M059J (cell line): ENCODE measurements around the gene TRPT1. TPM values are rescaled to one million over a fixed set of nuclear protein-coding genes. Genes with fewer than 3 reads are reported as not detected.

ENCODE experiments used
- DNase-seq: peaks from one replicate; pipeline ENCODE4 v3.0.0-alpha.2; 2012; ENCODE audit warnings: low read depth
- total RNA-seq: library from RNA; depleted of rRNA; stranded (reverse); fragments of >200 nt; shearing (Covaris generic); gene quantifications from 2 replicates; pipeline ENCODE4 v1.2.3, GENCODE V29; 2014

Gene TRPT1
- total RNA-seq, 1 experiment from 2014 or later = 59.8 TPM

DNA sequence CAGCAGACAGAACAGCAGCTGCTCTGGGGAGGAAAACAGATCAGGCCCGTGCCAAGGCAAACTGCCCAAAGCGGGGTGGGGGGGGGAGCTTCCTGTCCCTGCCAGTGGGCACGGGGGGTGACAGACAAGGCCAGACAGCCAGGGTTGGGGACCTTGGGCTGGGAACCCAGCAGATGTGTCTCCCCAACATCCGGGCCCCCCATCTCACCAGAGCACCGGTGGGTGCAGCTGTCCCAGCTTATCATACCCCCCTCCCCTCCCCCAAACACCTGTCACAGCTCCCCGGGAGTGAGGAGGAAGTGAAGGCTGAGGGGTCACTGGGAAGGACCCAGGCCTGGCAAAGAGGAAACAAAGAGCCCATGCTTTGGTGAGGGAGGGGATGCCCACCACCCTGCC is 19.4 kb upstream of the TRPT1 start:
- peak; percentile 64 for DNase-seq

DNA sequence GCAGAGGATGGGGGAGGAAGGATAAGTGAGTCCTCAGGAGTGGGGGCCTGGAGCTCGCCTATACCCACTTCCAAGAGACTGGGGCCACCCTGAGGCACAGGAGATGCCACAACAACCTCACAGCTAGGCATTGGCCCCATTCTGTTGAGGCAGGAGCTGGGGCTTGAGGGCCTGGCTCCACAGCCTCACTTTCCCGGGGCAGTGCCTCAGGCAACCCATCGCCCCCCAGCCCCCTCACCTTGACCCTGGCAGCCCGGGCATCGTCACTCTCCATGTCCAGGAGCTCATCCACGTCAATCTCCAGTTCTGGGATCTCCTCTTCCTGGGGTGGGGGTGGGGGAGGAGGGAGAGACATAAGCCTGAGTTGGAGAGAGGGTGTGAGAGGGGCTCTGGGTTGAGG is 19.0 kb upstream of the TRPT1 start:
- DNase-seq = no peak

DNA sequence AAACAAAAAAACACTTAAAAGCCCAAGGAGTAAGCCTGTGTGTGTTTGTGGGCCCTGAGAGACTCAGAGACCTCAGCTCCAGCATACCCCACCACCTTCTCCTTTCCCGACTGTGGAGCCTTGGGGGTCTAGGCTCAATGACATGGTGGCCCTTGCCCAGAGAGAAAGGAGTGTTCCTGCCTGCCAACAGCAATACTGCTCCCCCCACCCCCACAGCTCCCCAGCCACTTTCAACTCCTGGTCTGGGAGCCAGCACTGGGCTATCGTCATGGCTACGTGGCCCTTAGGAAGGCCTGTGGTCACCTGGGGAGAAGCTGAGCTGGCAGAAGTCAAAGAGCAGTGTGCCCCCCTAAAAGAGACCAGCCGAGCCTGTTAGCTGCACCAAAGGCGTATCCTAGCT is 18.1 kb upstream of the TRPT1 start:
- DNase-seq = peak; percentile 53

DNA sequence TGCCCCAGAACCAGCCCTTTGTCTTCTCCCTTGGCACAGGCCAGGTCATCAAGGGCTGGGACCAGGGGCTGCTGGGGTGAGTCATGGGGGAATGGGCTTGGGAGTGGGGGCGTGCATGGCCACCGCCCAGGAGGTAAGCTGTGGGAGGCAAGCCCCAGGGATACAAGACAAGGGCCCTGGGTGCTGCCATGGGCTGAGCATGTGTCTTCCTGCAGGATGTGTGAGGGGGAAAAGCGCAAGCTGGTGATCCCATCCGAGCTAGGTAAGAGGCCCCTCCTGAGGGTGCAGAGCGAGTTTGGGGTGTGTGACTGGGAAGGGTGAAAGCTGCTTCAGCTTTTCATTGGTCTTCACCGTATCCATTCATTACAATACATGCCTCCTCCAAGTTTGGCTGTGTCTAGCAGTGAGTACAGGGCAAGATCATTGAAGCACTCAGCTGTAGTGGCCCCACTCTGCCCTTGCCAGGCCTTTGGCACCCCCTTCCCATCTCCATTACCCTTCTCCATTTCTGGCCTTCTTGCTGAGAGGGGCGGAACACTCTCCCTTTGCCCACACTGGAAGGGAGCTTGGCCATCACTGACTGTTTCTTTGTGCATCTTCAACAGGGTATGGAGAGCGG is 17.4 kb upstream of the TRPT1 start:
- DNase-seq = no peak

DNA sequence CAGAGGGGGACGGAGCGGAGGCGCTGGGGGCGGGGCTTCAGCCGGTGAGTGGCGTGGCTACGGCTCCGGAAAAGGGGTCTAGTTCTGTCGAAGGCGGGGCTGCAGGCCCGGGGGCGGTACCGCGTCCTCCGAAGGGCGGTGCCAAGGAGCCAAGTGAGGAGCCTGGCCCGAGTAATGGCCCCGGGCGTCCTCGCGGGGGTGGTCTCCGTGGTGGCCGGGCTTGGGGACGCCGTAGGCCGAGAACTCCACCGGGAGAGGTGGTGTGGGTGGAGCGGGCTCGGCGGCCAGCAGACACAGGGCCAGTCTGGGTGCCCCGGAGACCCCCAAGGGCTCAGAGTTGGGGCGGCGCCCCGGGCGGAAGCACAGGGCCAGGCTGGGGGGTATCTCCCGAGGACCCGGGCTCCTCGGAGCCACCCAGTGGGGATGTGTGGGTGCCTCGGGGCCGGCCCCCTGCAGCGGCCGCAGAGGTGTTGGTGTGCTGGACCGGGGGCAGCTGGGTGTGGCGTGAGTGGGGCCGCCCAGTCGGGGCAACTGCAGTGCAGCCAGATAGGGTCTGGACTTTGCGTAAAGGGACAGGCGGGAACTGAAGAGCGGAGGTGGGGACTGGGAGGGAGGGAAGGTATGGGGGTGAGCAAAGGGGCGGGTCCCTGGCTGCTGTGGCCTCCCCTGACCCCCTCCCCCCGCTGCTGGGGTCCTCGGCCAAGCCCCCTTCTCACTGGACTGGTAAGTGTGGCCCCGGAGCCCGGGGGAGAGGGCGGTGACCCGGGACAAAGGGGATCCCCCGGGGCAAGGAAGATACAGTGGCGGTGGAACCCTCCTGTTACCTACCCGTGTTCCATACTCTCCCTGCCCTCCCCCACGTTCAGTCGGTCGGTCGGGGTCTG is 15.7 kb upstream of the TRPT1 start:
- DNase-seq = peak; percentile 57

DNA sequence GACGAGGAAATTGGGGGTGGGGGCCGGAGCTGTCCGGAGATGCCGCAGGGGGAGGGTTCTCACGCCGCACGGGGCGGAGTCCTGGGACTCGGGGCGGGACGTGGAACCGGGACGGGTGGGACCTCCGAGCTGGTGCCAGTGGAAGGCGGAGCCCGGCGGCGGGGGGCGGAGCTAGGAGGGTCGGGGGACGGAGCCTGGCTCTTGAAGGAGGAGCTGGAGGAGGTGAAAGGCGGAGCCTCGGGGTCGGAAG is 15.2 kb upstream of the TRPT1 start:
- peak; percentile 98 for DNase-seq

DNA sequence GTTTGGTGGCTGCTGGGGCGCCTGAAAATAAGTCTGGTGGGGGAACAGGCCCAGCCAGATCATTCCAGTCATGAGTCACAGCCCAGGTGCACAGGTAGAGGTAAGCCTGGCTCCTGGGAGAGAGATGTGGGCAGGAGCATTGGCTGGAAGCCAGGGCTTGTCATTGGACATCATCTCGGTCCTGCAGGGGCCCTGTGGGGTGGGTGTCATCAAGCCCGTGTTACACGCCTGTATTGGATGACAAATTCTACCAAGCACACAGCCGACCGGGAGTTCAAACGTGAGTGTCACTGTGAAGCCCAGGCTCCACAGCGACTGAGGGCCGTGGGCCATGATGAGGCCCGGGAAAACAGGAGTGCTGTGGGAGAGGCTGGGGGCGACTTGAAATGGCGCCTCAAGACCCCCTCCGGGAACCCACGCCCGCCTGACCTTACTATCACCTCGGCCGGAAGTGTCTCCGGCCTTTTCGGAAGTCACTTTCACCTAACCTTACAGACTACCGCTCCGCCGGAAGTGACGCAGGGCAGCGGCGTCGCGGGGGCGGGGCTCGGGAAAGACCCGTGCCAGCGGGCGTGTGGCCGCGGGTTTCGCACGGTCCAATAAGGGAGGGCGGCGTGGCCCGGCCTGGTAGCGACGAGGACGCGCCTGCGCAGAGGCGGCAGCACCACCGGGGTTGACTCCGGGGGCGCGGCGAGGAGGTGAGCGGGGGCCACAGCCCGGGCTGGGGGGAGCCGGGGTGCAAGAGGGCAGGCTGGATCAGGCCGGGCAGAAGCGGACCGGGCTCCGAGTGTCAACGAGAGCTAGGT is 14.7 kb upstream of the TRPT1 start, which contains the start of gene FKBP2:
Gene FKBP2 (plus strand): TSS at position 661 of the 806 bp plus-strand sequence. CDS start 1,293 bp downstream, outside the sequence.
- peak; percentile 96 for DNase-seq

DNA sequence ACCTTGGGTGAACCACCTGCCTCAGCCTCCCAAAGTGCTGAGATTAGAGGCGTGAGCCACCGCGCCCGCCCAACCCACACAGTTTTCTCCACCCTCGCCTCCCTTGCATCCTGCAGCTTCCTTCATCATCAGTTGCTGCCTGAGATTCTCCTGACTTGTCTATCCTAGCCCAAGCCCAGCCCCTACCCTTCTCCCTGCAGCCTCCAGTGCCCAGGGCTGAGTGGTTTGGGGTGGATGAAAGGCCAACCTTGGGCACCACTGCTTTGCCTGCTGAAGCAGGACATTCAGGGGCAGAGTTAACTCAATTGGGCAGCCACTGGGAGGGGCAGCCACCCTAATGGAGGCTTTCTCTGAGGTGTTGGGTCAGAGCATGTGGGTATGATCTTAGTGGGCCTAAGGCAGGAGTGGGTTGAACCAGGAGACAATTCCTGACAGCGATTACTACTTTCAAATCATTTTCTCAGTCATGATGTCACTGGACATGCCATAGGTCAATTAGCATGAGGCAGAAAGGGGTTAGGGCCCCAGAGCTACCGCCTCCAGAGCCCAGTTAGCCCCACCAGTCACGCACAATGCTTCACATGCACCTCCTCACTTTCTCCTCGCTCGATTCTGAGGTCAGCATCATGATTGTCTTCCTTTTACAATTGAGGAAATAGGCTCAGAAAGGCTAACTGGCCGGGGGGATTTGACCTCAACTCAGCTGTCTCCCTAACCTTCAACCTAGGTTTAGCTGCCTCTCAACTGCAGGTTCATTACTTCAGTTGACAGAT is 13.9 kb upstream of the TRPT1 start:
- no peak for DNase-seq

DNA sequence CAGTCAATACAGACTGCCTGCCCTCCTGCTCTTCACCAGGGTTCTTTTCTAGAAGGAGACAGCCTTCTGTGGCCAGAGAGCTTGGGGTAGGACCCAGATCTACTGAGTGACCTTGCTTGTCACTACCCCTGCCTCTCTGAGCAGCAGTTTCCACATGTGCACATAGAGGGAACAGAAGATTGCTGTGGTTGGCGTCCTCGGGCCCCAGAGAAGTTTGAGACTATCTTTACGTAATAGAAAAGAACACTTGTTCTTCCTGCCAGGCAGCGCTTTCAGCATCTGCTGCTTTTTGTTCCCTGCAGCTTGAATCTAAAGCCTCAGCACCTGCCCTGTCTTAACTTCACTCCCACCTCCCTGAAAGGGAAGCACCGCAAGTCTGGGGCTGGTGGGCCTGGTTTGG is 13.0 kb upstream of the TRPT1 start:
- no peak for DNase-seq

DNA sequence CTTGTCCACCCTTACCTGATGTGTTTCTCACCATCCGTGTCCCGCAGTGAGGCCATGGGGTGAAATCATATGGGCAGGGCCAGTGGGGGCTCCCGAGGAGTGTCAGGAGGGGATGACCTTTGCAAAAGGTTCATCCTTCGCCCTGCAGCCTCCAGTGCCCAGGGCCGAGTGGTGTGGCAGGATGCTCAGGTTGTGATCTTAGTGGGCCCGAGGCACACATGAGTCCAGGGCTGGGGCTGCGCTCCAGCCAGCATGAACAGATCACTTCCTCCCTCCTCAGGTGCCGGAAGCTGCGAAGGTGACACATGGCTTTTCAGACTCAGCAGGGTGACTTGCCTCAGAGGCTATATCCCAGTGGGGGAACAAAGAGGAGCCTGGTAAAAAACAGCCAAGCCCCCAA is 12.1 kb upstream of the TRPT1 start:
- no peak for DNase-seq

DNA sequence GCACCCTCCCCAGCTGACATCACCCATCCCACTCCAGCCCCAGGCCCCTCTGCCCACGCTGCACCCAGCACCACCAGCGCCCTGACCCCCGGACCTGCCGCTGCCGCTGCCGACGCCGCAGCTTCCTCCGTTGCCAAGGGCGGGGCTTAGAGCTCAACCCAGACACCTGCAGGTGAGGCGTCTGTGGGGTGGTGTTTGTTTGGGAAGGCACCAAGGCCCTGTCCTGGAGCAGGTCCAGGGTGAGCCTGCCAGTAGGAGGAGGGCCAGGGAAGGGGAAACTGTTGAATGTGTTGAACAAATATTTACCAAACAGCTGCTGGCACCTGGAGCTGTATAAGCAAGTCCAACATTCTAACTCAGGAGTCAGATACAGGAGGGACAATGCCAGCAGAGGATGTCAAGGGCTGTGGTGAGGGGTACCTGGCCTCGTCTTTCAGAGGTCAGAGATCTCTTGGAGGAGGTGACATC is 11.5 kb upstream of the TRPT1 start:
- no peak for DNase-seq

DNA sequence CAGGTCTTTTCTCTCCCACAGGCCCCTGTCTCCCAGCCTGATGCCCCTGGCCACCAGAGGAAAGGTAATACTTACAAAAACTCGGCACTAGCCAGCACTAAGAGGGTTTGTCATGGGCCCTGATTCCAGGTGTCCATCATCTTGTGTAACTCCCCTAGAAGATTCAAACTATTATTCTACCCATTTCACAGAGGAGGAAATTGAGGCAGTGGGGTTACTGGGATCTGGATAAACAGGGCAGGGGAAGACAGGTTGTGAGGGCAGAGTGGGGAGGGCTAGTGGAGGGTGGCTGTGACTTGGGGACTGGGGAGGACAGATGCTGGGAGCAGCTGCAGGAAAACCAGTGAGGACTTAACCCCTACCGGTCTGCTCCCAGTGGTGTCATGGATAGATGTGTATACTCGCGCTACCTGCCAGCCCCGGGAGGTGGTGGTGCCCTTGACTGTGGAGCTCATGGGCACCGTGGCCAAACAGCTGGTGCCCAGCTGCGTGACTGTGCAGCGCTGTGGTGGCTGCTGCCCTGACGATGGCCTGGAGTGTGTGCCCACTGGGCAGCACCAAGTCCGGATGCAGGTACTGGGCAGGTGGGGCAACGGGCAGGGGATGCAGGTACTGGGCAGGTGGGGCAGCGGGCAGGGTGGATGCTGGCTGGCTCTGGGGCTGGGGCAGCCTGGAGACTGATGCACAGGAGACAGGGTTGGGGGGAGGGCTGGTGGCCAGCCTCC is 9.6 kb upstream of the TRPT1 start:
- DNase-seq = no peak

DNA sequence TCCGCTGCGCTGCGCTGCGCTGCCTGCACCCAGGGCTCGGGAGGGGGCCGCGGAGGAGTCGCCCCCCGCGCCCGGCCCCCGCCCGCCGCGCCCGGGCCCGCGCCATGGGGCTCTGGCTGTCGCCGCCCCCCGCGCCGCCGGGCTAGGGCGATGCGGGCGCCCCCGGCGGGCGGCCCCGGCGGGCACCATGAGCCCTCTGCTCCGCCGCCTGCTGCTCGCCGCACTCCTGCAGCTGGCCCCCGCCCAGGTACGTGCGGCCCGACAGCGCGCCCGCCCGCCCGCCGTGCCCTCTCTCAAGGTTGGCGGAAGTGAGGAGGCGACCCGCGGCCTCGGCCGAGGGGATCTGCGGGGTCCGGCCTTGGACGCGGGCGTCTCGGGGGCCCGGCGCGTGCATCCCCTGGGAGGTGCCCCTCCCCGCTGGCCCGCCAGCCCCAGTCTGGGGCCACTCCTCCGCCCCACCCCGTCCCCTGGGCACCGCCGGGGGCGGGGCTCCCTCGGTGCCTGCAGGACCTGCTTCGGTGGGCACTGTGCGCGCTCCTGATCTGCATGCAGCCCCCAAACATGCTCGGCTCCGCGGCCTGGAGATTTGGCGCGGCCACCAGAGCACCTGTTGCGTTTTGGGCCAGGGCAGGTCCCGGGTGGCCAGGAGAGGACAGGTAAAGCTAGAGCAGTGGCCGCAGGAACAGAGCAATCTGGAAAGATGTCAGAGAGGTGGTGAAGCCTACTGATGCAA is 8.8 kb upstream of the TRPT1 start:
- DNase-seq = peak; percentile 37

DNA sequence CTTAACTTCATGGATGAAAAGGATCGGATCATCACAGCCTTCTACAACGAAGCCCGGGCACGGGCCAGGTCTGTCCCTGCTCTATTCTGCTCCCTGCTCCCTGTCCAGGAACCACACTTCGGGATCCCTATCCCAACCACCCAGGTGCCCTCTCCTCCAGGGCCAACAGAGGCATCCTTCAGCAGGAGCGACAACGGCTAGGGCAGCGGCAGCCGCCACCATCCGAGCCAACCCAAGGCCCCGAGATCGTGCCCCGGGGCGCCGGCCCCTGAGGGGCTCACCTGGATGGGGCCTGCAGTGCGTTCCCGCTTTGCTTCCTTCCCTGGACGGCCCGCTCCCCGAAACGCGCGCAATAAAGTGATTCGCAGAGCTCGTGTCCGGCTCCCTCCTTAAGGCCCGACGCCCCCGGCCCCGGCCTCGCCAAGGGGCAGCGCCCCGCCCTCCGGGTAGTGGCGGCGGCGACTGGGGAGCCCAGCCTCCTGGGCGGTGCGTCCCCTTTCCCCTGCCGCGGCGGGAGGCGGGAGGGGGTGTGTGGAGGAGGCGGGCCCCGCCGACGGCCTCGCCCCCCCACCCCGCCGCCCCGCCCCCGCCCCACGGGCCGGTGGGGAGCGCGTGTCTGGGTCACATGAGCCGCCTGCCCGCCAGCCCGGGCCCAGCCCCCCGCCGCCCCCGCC is 8.1 kb upstream of the TRPT1 start, which contains the start of gene VEGFB:
Gene VEGFB (plus strand): TSS at position 672 of the 674 bp plus-strand sequence. CDS start 250 bp downstream, outside the sequence.
- peak; percentile 60 for DNase-seq

DNA sequence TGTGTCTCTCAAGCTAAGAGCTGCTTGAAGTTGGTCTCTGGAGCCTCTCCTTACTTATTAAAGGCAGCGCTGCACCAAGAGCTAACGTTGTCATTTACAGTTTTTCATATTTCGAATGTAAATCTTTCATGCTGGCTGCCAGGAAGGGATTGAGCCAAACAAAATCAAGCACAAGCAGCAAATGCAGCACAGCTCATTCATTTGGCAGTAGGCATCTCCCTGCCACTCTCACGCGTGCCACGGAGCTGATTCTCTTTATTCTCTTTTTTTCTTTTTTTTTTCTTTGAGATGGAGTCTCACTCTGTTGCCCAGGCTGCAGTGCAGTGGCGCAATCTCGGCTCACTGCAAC is 7.0 kb upstream of the TRPT1 start:
- no peak for DNase-seq

DNA sequence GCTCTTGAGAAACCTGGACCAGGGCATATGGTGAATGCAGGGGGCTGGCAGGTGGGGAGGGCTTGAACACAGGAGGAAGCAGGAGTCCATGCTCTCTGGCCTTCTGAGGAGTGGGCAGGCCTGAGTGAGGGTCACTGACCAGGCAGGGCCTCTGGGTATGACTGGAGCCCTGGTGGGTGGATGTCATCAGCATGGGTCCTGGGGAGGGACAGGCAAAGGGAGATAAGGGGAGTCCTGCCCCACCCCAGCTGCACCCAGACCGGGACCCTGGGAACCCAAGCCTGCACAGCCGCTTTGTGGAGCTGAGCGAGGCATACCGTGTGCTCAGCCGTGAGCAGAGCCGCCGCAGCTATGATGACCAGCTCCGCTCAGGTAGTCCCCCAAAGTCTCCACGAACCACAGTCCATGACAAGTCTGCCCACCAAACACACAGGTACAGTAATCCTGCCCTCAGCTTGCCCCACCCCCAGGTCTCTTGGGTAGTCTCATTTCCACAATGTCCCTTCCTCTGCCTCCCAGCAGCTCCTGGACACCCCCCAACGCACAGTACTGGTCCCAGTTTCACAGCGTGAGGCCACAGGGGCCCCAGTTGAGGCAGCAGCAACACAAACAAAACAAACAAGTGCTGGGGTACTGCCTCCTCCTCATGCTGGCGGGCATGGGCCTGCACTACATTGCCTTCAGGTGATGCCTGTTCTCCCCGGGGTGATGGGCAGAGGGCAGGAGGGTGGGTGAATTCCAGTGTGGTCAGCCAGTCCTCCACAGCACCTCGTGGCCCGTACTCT is 6.4 kb upstream of the TRPT1 start:
- no peak for DNase-seq

DNA sequence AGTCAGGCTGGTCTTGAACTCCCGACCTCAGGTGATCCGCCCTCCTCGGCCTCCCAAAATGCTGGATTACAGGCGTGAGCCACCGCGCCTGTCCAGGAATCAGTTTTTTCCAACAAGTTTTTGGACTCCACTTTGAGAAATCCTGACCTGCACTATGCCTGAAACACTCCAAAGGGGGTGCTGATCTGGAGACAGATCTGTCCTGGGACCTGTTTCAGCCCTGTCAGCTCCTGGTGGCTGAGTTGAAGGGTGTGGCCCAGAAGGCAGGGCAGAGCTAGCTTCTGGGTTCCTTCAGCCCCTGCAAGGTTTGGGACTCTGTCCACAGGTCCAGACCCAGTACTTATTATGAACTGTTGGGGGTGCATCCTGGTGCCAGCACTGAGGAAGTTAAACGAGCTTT is 5.6 kb upstream of the TRPT1 start:
- no peak for DNase-seq

DNA sequence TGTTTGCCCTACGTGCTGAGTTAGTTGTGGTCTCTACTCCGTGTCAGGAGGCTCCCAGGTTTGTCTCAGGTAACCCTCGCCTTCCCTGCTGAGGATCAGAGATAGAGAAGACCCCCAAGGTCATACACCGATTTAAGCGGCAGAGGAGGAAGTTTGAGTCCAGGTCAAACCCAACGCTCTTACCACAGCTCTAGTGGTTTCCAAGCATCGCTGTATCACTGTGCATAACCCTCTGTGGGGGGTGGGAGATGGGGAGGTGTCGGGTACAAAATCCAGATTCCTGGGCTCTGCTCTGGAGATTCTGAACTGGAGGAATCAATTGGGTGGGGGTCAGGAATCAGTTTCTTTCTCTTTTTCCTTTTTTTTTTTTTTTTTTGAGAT is 5.0 kb upstream of the TRPT1 start:
- DNase-seq = peak; percentile 41
